GM12892 (cell line): ENCODE data around the gene DNM3.

Experiments
- DNase-seq: peaks from one replicate; pipeline ENCODE4 v3.0.0; 2011; ENCODE audit not compliant: insufficient read length
- FAIRE-seq: peaks from 2 replicates; lab custom pipeline; 2011; peaks lifted over from hg19 to GRCh38; lab: Jason Lieb, UNC
- POLR2A ChIP-seq: IDR thresholded peaks from 2 replicates; pipeline ENCODE4 v1.6.1; 2011; ENCODE audit warnings: low read depth, low read length, control low read depth
- POLR2AphosphoS5 ChIP-seq: IDR thresholded peaks from 2 replicates; pipeline ENCODE4 v1.6.1; 2011; ENCODE audit warnings: low read depth, low read length, control low read depth
- TAF1 ChIP-seq: IDR thresholded peaks from 2 replicates; pipeline ENCODE4 v1.6.1; 2011; ENCODE audit warnings: low read depth, mild to moderate bottlenecking, control low read depth, low read length, borderline replicate concordance

DNM3 gene

GRCh38 chr1:171802207-171802606, 39.1 kb upstream of the DNM3 start:
- TF ChIP-seq POLR2AphosphoS5 (no peak), POLR2A (no peak), TAF1 (no peak)
- DNase-seq (no peak), FAIRE-seq (no peak)

GRCh38 chr1:171803045-171803444, 38.3 kb upstream of the DNM3 start:
- TF ChIP-seq TAF1 = no peak
- no peak for TF ChIP-seq POLR2A
- no peak for TF ChIP-seq POLR2AphosphoS5
- no peak for FAIRE-seq
- no peak for DNase-seq

GRCh38 chr1:171803461-171804022, 37.8 kb upstream of the DNM3 start:
- no peak for TF ChIP-seq POLR2AphosphoS5
- TF ChIP-seq POLR2A = no peak
- no peak for TF ChIP-seq TAF1
- DNase-seq (no peak), FAIRE-seq (no peak)

- TF ChIP-seq TAF1 (no peak), POLR2A (no peak), POLR2AphosphoS5 (no peak)
- DNase-seq (peak; percentile 31), FAIRE-seq (no peak)
These were observed 35.7 kb upstream of the DNM3 start for GRCh38 chr1:171805395-171806115.

GRCh38 chr1:171807556-171807955, 33.7 kb upstream of the DNM3 start:
- DNase-seq (no peak), FAIRE-seq (no peak)
- TF ChIP-seq TAF1 = no peak
- TF ChIP-seq POLR2AphosphoS5 = no peak
- no peak for TF ChIP-seq POLR2A

GRCh38 chr1:171809834-171810233, 31.5 kb upstream of the DNM3 start:
- TF ChIP-seq POLR2A = no peak
- no peak for TF ChIP-seq POLR2AphosphoS5
- no peak for TF ChIP-seq TAF1
- no peak for FAIRE-seq
- no peak for DNase-seq

GRCh38 chr1:171811672-171812071, 29.6 kb upstream of the DNM3 start:
- FAIRE-seq = no peak
- TF ChIP-seq TAF1 (no peak), POLR2AphosphoS5 (no peak), POLR2A (no peak)
- no peak for DNase-seq

- DNase-seq = no peak
These were observed 26.6 kb upstream of the DNM3 start for GRCh38 chr1:171814692-171815091.

GRCh38 chr1:171816300-171816901, 24.9 kb upstream of the DNM3 start:
- no peak for TF ChIP-seq POLR2AphosphoS5
- TF ChIP-seq POLR2A = no peak
- no peak for TF ChIP-seq TAF1
- FAIRE-seq (no peak), DNase-seq (no peak)

More at GRCh38 chr1:171814692-171815091, 26.6 kb upstream of the DNM3 start:
- TF ChIP-seq POLR2AphosphoS5 = no peak
- TF ChIP-seq TAF1 = no peak
- no peak for TF ChIP-seq POLR2A
- no peak for FAIRE-seq

GRCh38 chr1:171817511-171818265, 23.6 kb upstream of the DNM3 start:
- FAIRE-seq (no peak), DNase-seq (no peak)
- TF ChIP-seq TAF1 (no peak), POLR2AphosphoS5 (no peak), POLR2A (no peak)

GRCh38 chr1:171819946-171820345, 21.4 kb upstream of the DNM3 start:
- no peak for TF ChIP-seq POLR2A
- no peak for TF ChIP-seq POLR2AphosphoS5
- no peak for TF ChIP-seq TAF1
- FAIRE-seq = no peak

More at GRCh38 chr1:171819946-171820345, 21.4 kb upstream of the DNM3 start:
- no peak for DNase-seq
